ENCODE measurements around the gene GRK1.
"Not testable (repeated sequence)": the region's sequence is repeated elsewhere in the genome, so short reads cannot be mapped to it uniquely, and the experiment has no call there.

GRCh38 chr13:113745500-113746142, 78.6 kb downstream of the GRK1 start:
- not testable (repeated sequence) for TF ChIP-seq CTCF (IDR thresholded peaks at IDR 0.05; ENCODE audit: insufficient read depth, low read depth, low read length); EZH2 (IDR thresholded peaks at IDR 0.05; ENCODE audit: insufficient read depth, low read length)
